Brain microvascular endothelial cell (primary cell): ENCODE results near the gene TBC1D7.

ENCODE experiments used
- DNase-seq: peaks from one replicate; pipeline ENCODE4 v3.0.0-alpha.2; 2020
- H3K27ac ChIP-seq: fragments of 250-450 bp; sonication (Bioruptor Pico); 2 replicates; pipeline ENCODE4 v1.5.1; 2020; ENCODE audit warnings: mild to moderate bottlenecking, moderate library complexity
- H3K27me3 ChIP-seq: fragments of 250-450 bp; sonication (Bioruptor Pico); replicated peaks from 2 replicates; pipeline ENCODE4 v1.5.1; 2020; ENCODE audit warnings: mild to moderate bottlenecking
- H3K36me3 ChIP-seq: fragments of 250-450 bp; sonication (Bioruptor Pico); replicated peaks from 2 replicates; pipeline ENCODE4 v1.5.1; 2020; ENCODE audit warnings: mild to moderate bottlenecking
- H3K4me3 ChIP-seq: 2 replicates; pipeline ENCODE4 v1.5.1; 2011; ENCODE audit warnings: low read depth, mild to moderate bottlenecking, control low read depth, low read length, moderate library complexity
- CTCF ChIP-seq: IDR thresholded peaks from 2 replicates; pipeline ENCODE4 v1.5.1; 2011; ENCODE audit warnings: low read depth, mild to moderate bottlenecking, moderate library complexity, low read length, control low read depth, inconsistent platforms; ENCODE audit errors: missing control alignments
- in situ Hi-C: cut with HindIII; loops from 2 replicates; pipeline ENCODE4 v1.10.0; 2017; ENCODE audit warnings: low sequenced_read_pairs, low pct_ligation_motif_present

Gene TBC1D7

GRCh38 chr6:13292774-13293173 lies 35.6 kb downstream of the TBC1D7 start:
- in situ Hi-C loops: no loop called here
- no peaks in the 10 kb centered on the region for H3K27me3 ChIP-seq
- no peak overlapping the region for H3K27ac ChIP-seq
- DNase-seq: no peak
- no peak overlapping the region for H3K4me3 ChIP-seq
- no peak for TF ChIP-seq CTCF
- H3K36me3 ChIP-seq: peaks cover 21% of the 10 kb centered on the region

- DNase-seq: no peak
- H3K4me3 ChIP-seq: no peak overlapping the region
- H3K36me3 ChIP-seq: peaks cover 20% of the 10 kb centered on the region
- in situ Hi-C loops: no loop called here
- no peak overlapping the region for H3K27ac ChIP-seq
- TF ChIP-seq CTCF: no peak
- no peaks in the 10 kb centered on the region for H3K27me3 ChIP-seq
Measured at GRCh38 chr6:13290335-13290734, 38.0 kb downstream of the TBC1D7 start.

GRCh38 chr6:13289789-13290318 lies 38.5 kb downstream of the TBC1D7 start:
- Histone ChIP-seq H3K36me3 (peaks cover 19% of the 10 kb centered on the region), H3K27ac (no peak overlapping the region), H3K27me3 (no peaks in the 10 kb centered on the region), H3K4me3 (no peak overlapping the region)
- TF ChIP-seq CTCF: no peak
- in situ Hi-C loops: no loop called here
- DNase-seq: no peak

- in situ Hi-C loops: no loop called here
- peaks cover 13% of the 10 kb centered on the region for H3K36me3 ChIP-seq
- H3K27ac ChIP-seq: no peak overlapping the region
- no peak for DNase-seq
- TF ChIP-seq CTCF: no peak
- no peaks in the 10 kb centered on the region for H3K27me3 ChIP-seq
- no peak overlapping the region for H3K4me3 ChIP-seq
Measured at GRCh38 chr6:13288969-13289391, 39.4 kb downstream of the TBC1D7 start.

- DNase-seq: no peak
- Histone ChIP-seq H3K36me3 (peaks cover 10% of the 10 kb centered on the region), H3K4me3 (no peak overlapping the region), H3K27ac (no peak overlapping the region), H3K27me3 (no peaks in the 10 kb centered on the region)
- in situ Hi-C loops: no loop called here
- TF ChIP-seq CTCF: no peak
Measured at GRCh38 chr6:13288481-13288880, 39.9 kb downstream of the TBC1D7 start.

- H3K27ac ChIP-seq: no peak overlapping the region
- in situ Hi-C loops: no loop called here
- H3K36me3 ChIP-seq: no peaks in the 10 kb centered on the region
- TF ChIP-seq CTCF: no peak
- H3K4me3 ChIP-seq: no peak overlapping the region
- no peaks in the 10 kb centered on the region for H3K27me3 ChIP-seq
- no peak for DNase-seq
Measured at GRCh38 chr6:13287104-13287503, 41.2 kb downstream of the TBC1D7 start.
